IMR-90 (cell line): Measurements from ENCODE around the gene NDUFB4. TPM values are rescaled to one million over a fixed set of nuclear protein-coding genes. Genes with fewer than 3 reads are reported as not detected.
"Not testable (repeated sequence)": the region's sequence is repeated elsewhere in the genome, so short reads cannot be mapped to it uniquely, and the experiment has no call there.

Experiments
- ATAC-seq: fragments of 200-7000 bp; cut with Tn5 transposase; 2 replicates; pipeline ENCODE4 v1.9.1; 2020; ENCODE audit warnings: low read depth, mild to moderate bottlenecking, moderate library complexity
- BruUV-seq: library from RNA; stranded (reverse); fragments of 400-500 nt; replicated peaks from 2 replicates; lab custom pipeline; 2021; lab: Mats Ljungman, UMichigan
- CTCF ChIA-PET: fragments of 300-600 bp; formaldehyde crosslinking; extraction: SDS; loops from one replicate; lab custom pipeline; 2021; ENCODE audit warnings: antibody characterized with exemption; lab: Yijun Ruan, JAX
- POLR2A ChIA-PET: fragments of 300-600 bp; sonication (Branson Sonifier 250); formaldehyde crosslinking; loops from one replicate; lab custom pipeline; 2022; ENCODE audit warnings: antibody characterized with exemption; ENCODE audit not compliant: unreplicated experiment; lab: Charles Lee
- DNase-seq: peaks from one replicate; pipeline ENCODE4 v3.0.0; 2013
- H2AFZ ChIP-seq: replicated peaks from 2 replicates; pipeline ENCODE3; 2013; ENCODE audit warnings: low read length, mild to moderate bottlenecking; ENCODE audit not compliant: poor library complexity
- H2AK5ac ChIP-seq: 2 replicates; pipeline ENCODE4 v1.6.1; 2013; ENCODE audit warnings: low read depth, low read length, inconsistent platforms
- H2AK9ac ChIP-seq: replicated peaks from 2 replicates; pipeline ENCODE3; 2013; ENCODE audit warnings: mild to moderate bottlenecking, low read depth, low read length, moderate library complexity; ENCODE audit not compliant: poor library complexity
- H2BK120ac ChIP-seq: 2 replicates; pipeline ENCODE4 v1.6.1; 2013; ENCODE audit warnings: low read depth, low read length, inconsistent platforms
- H2BK15ac ChIP-seq: 3 replicates; pipeline ENCODE4 v1.6.1; 2013; ENCODE audit warnings: low read depth, low read length, inconsistent platforms
- H2BK20ac ChIP-seq: 2 replicates; pipeline ENCODE4 v1.6.1; 2013; ENCODE audit warnings: low read depth, mild to moderate bottlenecking, inconsistent platforms, low read length, moderate library complexity
- H2BK5ac ChIP-seq: 2 replicates; pipeline ENCODE4 v1.6.1; 2013; ENCODE audit warnings: mild to moderate bottlenecking, low read depth, low read length, inconsistent platforms; ENCODE audit not compliant: poor library complexity, severe bottlenecking
- H3K14ac ChIP-seq: replicated peaks from 2 replicates; pipeline ENCODE4 v1.6.1; 2013; ENCODE audit warnings: low read depth, low read length, inconsistent platforms
- H3K18ac ChIP-seq: 2 replicates; pipeline ENCODE4 v1.6.1; 2013; ENCODE audit warnings: low read depth, low read length, control low read depth
- H3K23ac ChIP-seq: 2 replicates; pipeline ENCODE4 v1.6.1; 2013; ENCODE audit warnings: low read depth, low read length, inconsistent platforms
- H3K27ac ChIP-seq: 2 replicates; pipeline ENCODE4 v1.5.1; 2013; ENCODE audit warnings: mild to moderate bottlenecking, control low read depth, low read length; ENCODE audit not compliant: insufficient read depth
- H3K27me3 ChIP-seq: 2 replicates; pipeline ENCODE4 v1.6.1; 2013; ENCODE audit warnings: low read length; ENCODE audit not compliant: control insufficient read depth, insufficient read depth
- H3K36me3 ChIP-seq: 2 replicates; pipeline ENCODE4 v1.6.1; 2013; ENCODE audit warnings: low read length, mixed read lengths; ENCODE audit not compliant: control insufficient read depth, insufficient read depth
- H3K4ac ChIP-seq: 2 replicates; pipeline ENCODE4 v1.6.1; 2013; ENCODE audit warnings: low read depth, low read length, inconsistent platforms
- H3K4me1 ChIP-seq: 2 replicates; pipeline ENCODE4 v1.6.1; 2013; ENCODE audit warnings: low read length, mixed read lengths; ENCODE audit not compliant: control insufficient read depth, insufficient read depth
- H3K4me2 ChIP-seq: 2 replicates; pipeline ENCODE4 v1.6.1; 2013; ENCODE audit warnings: low read depth, mild to moderate bottlenecking, control low read depth, low read length, moderate library complexity
- H3K4me3 ChIP-seq: 2 replicates; pipeline ENCODE4 v1.5.1; 2013; ENCODE audit warnings: low read depth, mild to moderate bottlenecking, control low read depth, low read length, moderate library complexity; ENCODE audit not compliant: insufficient read depth
- H3K56ac ChIP-seq: 2 replicates; pipeline ENCODE4 v1.6.1; 2013; ENCODE audit warnings: low read length, inconsistent platforms; ENCODE audit not compliant: insufficient read depth; ENCODE audit errors: extremely low read depth
- H3K79me1 ChIP-seq, 2 experiments: 2 replicates each; pipeline ENCODE4 v1.6.1; 2013; ENCODE audit warnings: low read length in 2 of 2, inconsistent platforms in 1 of 2, low read depth in 1 of 2
- H3K9ac ChIP-seq: 2 replicates; pipeline ENCODE4 v1.6.1; 2013; ENCODE audit warnings: low read depth, low read length, control low read depth
- H3K9me1 ChIP-seq: 2 replicates; pipeline ENCODE4 v1.6.1; 2013; ENCODE audit warnings: low read length, inconsistent platforms; ENCODE audit not compliant: insufficient read depth
- H3K9me3 ChIP-seq: 2 replicates; pipeline ENCODE4 v1.6.1; 2013; ENCODE audit warnings: low read length; ENCODE audit not compliant: control insufficient read depth, insufficient read depth
- H4K20me1 ChIP-seq: 2 replicates; pipeline ENCODE4 v1.6.1; 2013; ENCODE audit warnings: low read length, inconsistent platforms; ENCODE audit not compliant: insufficient read depth
- H4K5ac ChIP-seq: 2 replicates; pipeline ENCODE4 v1.6.1; 2013; ENCODE audit warnings: mild to moderate bottlenecking, low read depth, low read length, control low read depth
- H4K8ac ChIP-seq, 2 experiments: 2 replicates each; pipeline ENCODE4 v1.6.1; 2013; ENCODE audit warnings: low read depth in 2 of 2, low read length in 2 of 2, control low read depth in 1 of 2, inconsistent platforms in 1 of 2
- H4K91ac ChIP-seq: 2 replicates; pipeline ENCODE4 v1.6.1; 2013; ENCODE audit warnings: low read depth, low read length, inconsistent platforms; ENCODE audit not compliant: insufficient read depth
- WGBS, 2 experiments: methylation state at CpG; one replicate each; pipeline versions ENCODE4 v1.1.5 to v1.1.7; 2013; ENCODE audit warnings: missing lambda C conversion rate in 2 of 2; ENCODE audit not compliant: insufficient read length in 1 of 2; ENCODE audit errors: extremely low coverage in 2 of 2; 5-methylcytosine and 5-hydroxymethylcytosine counted together
- dilution Hi-C: fragments of 300-500 bp; cut with HindIII; formaldehyde crosslinking; loops from one replicate; pipeline ENCODE4 v1.14.3; 2018; ENCODE audit warnings: low sequenced_read_pairs; ENCODE audit not compliant: unreplicated experiment
- in situ Hi-C: fragments of 300-500 bp; cut with MboI; formaldehyde crosslinking; loops from 3 replicates; pipeline ENCODE4 v1.14.3; 2019; ENCODE audit warnings: low sequenced_read_pairs, inconsistent platforms, mixed read lengths
- intact Hi-C: fragments of 100-400 bp; cut with micrococcal nuclease; formaldehyde crosslinking; loops from 2 replicates; pipeline ENCODE4 v1.10.0; 2022
- polyA plus RNA-seq, 3 experiments: library from polyadenylated mRNA; depleted of rRNA; stranded (reverse); fragments of >200 nt; gene quantifications; 2 replicates each; pipeline ENCODE4 v1.2.3, GENCODE V29; 2012; ENCODE audit warnings: low replicate concordance in 1 of 3
- total RNA-seq: library from RNA; depleted of rRNA; stranded (reverse); fragments of >200 nt; gene quantifications from 2 replicates; pipeline ENCODE4 v1.2.3, GENCODE V29; 2012

The NDUFB4 gene
- total and polyA plus RNA-seq, 2 of the 4 experiments (the other 2 are of a cell fraction), result 53.9 to 278 TPM

DNA sequence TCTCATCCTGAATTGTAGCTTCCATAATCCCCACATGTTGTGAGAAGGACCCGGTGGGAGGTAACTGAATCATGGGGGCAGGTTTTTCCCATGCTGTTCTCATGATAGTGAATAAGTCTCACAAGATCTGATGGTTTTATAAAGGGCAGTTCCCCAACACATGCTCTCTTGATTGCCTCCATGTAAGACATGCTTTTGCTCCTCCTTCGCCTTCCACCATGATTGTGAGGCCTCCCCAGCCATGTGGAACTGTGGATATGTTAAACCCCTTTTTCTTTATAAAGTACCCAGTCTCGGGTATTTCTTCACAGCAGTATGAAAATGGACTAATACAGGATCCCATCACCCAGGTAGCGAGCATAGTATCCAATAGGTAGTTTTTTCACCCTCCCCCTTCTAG is 42.7 kb downstream of the NDUFB4 start:
- H2BK15ac ChIP-seq, H4K5ac ChIP-seq, H3K4me2 ChIP-seq, DNase-seq, H2BK120ac ChIP-seq, ATAC-seq, H4K91ac ChIP-seq, intact Hi-C loops, H3K9me3 ChIP-seq, H3K9ac ChIP-seq, H4K20me1 ChIP-seq, H3K9me1 ChIP-seq, H2AK5ac ChIP-seq, H3K56ac ChIP-seq, H3K14ac ChIP-seq, BruUV-seq, H2AK9ac ChIP-seq, H2AFZ ChIP-seq, H3K79me1 ChIP-seq, H3K36me3 ChIP-seq, H2BK5ac ChIP-seq, H3K27ac ChIP-seq, H3K18ac ChIP-seq, H3K4ac ChIP-seq, H4K8ac ChIP-seq, dilution Hi-C loops, H2BK20ac ChIP-seq, H3K23ac ChIP-seq, H3K27me3 ChIP-seq, POLR2A ChIA-PET, in situ Hi-C loops, H3K4me3 ChIP-seq: not testable (repeated sequence)
- CTCF ChIA-PET, result interaction anchor here (0.6 kb wide), 1 partner anchor 394 kb away, joined by 3 read pairs; no protein-coding TSS in a partner anchor
- peaks cover 13% of the 10 kb centered on the region for H3K4me1 ChIP-seq
- no CpG with 5 or more reads among the region's 4 CpGs for WGBS, 2 experiments
